ENCODE data around the gene KLF8.
A peak's percentile ranks its signal among the peaks of the same experiment; 100 is the strongest.

DNA sequence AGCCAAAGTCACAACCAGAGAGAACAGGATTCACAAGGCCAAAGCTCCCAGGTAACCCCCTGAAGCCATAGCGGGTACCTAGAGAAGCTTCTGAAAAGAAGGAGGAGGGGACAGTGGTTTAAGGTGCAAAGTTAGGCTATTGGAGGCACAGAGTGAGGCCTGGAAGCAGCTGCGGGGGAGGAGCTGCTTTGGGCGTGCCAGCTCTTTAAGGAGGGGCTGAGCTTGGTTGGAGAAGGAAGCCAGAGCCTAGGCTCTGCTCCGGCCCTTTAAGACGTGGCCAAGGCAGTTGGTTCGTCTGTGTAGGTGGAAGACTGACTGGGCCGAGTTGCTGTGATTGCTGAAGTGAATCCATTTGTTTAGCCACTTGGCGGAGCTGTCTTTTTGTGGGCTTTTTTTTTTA lies 1.5 kb downstream of the KLF8 start:
- no peak for TF ChIP-seq CTCF (IDR thresholded peaks at IDR 0.05)
- TF ChIP-seq POLR2AphosphoS5 (IDR thresholded peaks at IDR 0.05): peak in 3 of 4 donors; percentile 28 to 57 (median 33)
- no peak for TF ChIP-seq POLR2A (IDR thresholded peaks at IDR 0.05)
- TF ChIP-seq EP300 (IDR thresholded peaks at IDR 0.05): no peak

All from sigmoid colon (tissue), 4 donors.